AG09309 (cell line): ENCODE measurements around the gene CLDN1.

Source experiments
- DNase-seq: peaks from one replicate; pipeline ENCODE4 v3.0.0-alpha.2; 2010; ENCODE audit warnings: low read depth
- H3K4me3 ChIP-seq: 2 replicates; pipeline ENCODE4 v1.5.1; 2011; ENCODE audit warnings: mild to moderate bottlenecking, low read depth, low read length, moderate library complexity; ENCODE audit not compliant: control insufficient read depth
- TF ChIP-seq, protein P1 (sequence below): IDR thresholded peaks from 2 replicates; pipeline ENCODE4 v1.5.1; 2011; ENCODE audit warnings: mild to moderate bottlenecking, low read depth, low read length, inconsistent platforms; ENCODE audit not compliant: insufficient read depth, control insufficient read depth; ENCODE audit errors: missing control alignments

The CLDN1 gene

DNA sequence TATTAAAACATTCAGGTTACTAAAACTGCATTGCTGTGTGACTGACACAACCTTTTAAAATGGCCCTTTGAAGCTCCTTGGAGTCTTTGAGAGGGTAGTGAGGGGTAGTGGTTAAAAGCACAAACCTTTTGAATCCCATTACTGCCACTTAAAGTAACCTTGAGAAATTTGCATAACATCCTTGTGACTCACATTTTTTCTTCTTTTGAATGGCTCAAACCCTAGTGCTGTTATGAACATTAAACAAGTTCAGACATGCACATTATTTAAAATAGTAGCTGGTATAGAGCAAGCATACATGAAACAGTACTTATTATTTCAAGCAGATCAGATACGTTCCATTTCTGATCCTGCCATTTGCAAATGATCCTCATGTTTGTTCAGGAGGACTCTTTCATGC is 3.7 kb upstream of the CLDN1 start:
- H3K4me3 ChIP-seq = no peak overlapping the region
- TF ChIP-seq, protein P1, sequence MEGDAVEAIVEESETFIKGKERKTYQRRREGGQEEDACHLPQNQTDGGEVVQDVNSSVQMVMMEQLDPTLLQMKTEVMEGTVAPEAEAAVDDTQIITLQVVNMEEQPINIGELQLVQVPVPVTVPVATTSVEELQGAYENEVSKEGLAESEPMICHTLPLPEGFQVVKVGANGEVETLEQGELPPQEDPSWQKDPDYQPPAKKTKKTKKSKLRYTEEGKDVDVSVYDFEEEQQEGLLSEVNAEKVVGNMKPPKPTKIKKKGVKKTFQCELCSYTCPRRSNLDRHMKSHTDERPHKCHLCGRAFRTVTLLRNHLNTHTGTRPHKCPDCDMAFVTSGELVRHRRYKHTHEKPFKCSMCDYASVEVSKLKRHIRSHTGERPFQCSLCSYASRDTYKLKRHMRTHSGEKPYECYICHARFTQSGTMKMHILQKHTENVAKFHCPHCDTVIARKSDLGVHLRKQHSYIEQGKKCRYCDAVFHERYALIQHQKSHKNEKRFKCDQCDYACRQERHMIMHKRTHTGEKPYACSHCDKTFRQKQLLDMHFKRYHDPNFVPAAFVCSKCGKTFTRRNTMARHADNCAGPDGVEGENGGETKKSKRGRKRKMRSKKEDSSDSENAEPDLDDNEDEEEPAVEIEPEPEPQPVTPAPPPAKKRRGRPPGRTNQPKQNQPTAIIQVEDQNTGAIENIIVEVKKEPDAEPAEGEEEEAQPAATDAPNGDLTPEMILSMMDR = no peak
- no peak for DNase-seq

DNA sequence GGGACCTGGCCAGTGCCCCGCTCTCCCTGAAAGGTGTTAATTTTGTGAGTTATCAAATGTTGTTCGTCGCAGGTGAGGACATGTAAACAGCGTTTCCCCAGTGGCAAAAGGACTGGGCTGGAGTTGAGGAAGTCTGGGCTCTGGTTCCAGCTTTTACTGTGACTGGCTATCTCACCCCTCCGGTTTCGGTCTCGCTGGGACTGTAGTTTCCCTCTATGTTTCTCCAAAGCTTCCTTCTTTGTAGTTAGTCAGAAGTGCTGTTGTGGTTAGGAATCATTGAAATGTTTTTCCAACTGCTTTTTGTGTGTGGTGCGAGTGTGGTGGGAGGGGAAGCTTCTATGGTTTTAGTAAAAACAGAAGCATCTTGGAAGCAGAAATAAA is 990 bp upstream of the CLDN1 start:
- DNase-seq = no peak
- H3K4me3 ChIP-seq = peak overlapping the region; percentile 4; the same call in 1 of the 2 replicates
- TF ChIP-seq, protein P1 = no peak

GRCh38 chr3:190322604-190323245 is 479 bp upstream of the CLDN1 start:
- H3K4me3 ChIP-seq = peak overlapping the region; percentile 62
- no peak for DNase-seq
- TF ChIP-seq, protein P1 = no peak

GRCh38 chr3:190320594-190321362 is 1.5 kb downstream of the CLDN1 start:
- DNase-seq = no peak
- no peak overlapping the region for H3K4me3 ChIP-seq
- TF ChIP-seq, protein P1 = no peak

- DNase-seq = no peak
- TF ChIP-seq, protein P1 = no peak
- no peak overlapping the region for H3K4me3 ChIP-seq
These were observed 2.6 kb downstream of the CLDN1 start for GRCh38 chr3:190319660-190320059.

DNA sequence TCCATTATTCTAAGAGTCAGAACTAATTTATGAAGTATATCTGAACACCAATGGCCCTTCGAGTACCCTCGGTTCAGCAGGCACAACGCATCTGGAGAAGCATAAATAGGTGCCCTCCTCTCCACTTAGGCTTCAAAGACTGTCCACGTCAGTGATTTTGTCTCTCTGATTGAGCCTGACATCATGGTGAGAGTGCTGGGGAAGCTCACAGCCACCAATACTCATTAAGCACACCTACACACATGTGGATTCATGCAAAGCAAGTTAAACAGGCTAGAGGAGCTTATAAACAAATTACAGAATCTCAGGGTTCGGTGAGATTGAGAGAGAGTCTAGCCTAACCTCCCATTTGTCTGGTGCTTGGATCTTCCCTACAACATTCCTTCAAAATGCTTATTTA is 3.6 kb downstream of the CLDN1 start:
- H3K4me3 ChIP-seq = no peak overlapping the region
- no peak for DNase-seq
- TF ChIP-seq, protein P1 = no peak
